BLaER1 treated with 17β-estradiol and CSF1 and Interleukin-3, amounts not matched to agents 10 nM and 100 nM (cell line): ENCODE measurements around the gene MLEC.

Experiments
- H3K27ac ChIP-seq, 11 experiments: shearing (Covaris generic); formaldehyde crosslinking; 2 replicates each; pipeline ENCODE4 v1.8.1; 2022
- H3K27me3 ChIP-seq, 11 experiments: shearing (Covaris generic); formaldehyde crosslinking; 2 replicates each; pipeline ENCODE4 v1.8.1; 2022
- H3K36me3 ChIP-seq, 11 experiments: shearing (Covaris generic); formaldehyde crosslinking; 2 replicates each; pipeline ENCODE4 v1.8.1; 2022
- H3K4me1 ChIP-seq, 10 experiments: shearing (Covaris generic); formaldehyde crosslinking; 2 replicates each; pipeline ENCODE4 v1.8.1; 2022
- H3K4me2 ChIP-seq, 11 experiments: shearing (Covaris generic); formaldehyde crosslinking; 2 replicates each; pipeline ENCODE4 v1.8.1; 2022
- H3K4me3 ChIP-seq, 10 experiments: shearing (Covaris generic); formaldehyde crosslinking; 2 replicates each; pipeline ENCODE4 v1.8.1; 2022
- H3K9ac ChIP-seq, 11 experiments: shearing (Covaris generic); formaldehyde crosslinking; 2 replicates each; pipeline ENCODE4 v1.8.1; 2022
- H3K9me3 ChIP-seq, 11 experiments: shearing (Covaris generic); formaldehyde crosslinking; replicated peaks in 1 of 11; 2 replicates each; pipeline ENCODE4 v1.8.1; 2022
- H4K20me1 ChIP-seq, 11 experiments: shearing (Covaris generic); formaldehyde crosslinking; 2 replicates each; pipeline ENCODE4 v1.8.1; 2022
- Cebpa-rat ChIP-seq, 11 experiments: shearing (Covaris generic); IDR thresholded peaks; 2 replicates each; pipeline ENCODE4 v1.8.1; 2022

Gene MLEC

DNA sequence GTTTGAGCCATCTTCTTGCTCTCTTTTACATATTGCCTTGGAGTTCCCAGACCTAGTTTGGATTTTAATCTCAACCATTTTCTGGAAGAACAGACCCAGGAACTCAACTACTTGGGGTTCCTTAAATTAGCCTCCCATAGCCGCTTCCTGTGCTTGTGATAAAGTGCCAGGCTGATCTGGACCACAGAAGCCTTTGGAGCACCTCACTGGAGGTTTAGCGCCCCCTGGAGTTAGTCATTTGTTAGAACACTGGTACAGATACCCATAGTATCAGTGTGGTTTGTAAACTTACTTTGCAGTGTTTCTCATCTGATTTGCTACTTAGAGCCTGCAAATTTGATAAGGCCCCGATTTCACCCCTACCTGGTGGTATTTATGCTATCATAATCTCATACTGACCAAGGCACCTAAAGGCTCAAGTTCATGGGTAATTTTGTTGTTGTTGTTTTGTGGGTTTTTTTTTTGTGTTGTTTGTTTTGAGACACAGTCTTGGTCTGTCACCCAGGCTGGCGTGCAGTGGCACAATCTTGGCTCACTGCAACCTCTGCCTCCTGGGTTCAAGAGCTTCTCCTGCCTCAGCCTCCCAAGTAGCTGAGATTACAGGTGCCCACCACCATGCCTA is 27.0 kb downstream of the MLEC start:
- H4K20me1 ChIP-seq = peaks cover 6 to 44% (median 20%) of the 10 kb centered on the region in 11 experiments; a peak in 17 of 22 replicates
- peaks cover 24 to 48% (median 40%) of the 10 kb centered on the region in 10 experiments for H3K4me1 ChIP-seq
- no peak overlapping the region; a peak in 2 of 22 replicates for H3K9ac ChIP-seq
- no peaks in the 10 kb centered on the region for H3K27me3 ChIP-seq
- H3K4me3 ChIP-seq = no peak overlapping the region
- TF ChIP-seq Cebpa-rat (IDR thresholded peaks at IDR 0.05) = no peak
- H3K27ac ChIP-seq = no peak overlapping the region
- no peaks in the 10 kb centered on the region for H3K9me3 ChIP-seq
- peaks cover 55 to 62% (median 57%) of the 10 kb centered on the region in 11 experiments for H3K36me3 ChIP-seq
- H3K4me2 ChIP-seq = peak overlapping the region; percentile 11 to 98 (median 44); a peak in 16 of 22 replicates

DNA sequence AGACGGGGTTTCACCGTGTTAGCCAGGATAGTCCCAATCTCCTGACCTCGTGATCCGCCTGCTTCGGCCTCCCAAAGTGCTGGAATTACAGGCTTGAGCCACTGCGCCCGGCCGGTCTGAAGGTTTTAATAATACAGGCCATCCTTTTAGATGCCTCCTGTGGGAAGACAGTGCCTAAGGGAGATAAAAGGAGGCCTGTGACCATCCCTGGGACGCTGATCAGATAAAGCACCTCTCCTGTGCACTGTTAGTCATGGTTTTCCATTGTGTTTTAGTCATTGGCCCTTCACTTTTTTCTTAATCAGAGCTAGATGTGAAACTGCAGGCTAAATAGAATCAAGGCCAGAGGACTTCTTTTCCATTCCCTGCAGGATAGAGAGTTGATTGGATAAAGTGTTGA is 31.1 kb downstream of the MLEC start:
- Histone ChIP-seq H3K4me3 (no peak overlapping the region), H3K4me2 (no peak overlapping the region), H3K9ac (no peak overlapping the region), H3K27ac (no peak overlapping the region), H3K9me3 (no peaks in the 10 kb centered on the region), H3K4me1 (peaks cover 21 to 50% (median 43%) of the 10 kb centered on the region in 10 experiments), H3K36me3 (peaks cover 95 to 100% (median 98%) of the 10 kb centered on the region in 11 experiments), H3K27me3 (no peaks in the 10 kb centered on the region), H4K20me1 (peaks cover 6 to 61% (median 44%) of the 10 kb centered on the region in 11 experiments; a peak in 18 of 22 replicates)
- TF ChIP-seq Cebpa-rat (IDR thresholded peaks at IDR 0.05) = no peak

DNA sequence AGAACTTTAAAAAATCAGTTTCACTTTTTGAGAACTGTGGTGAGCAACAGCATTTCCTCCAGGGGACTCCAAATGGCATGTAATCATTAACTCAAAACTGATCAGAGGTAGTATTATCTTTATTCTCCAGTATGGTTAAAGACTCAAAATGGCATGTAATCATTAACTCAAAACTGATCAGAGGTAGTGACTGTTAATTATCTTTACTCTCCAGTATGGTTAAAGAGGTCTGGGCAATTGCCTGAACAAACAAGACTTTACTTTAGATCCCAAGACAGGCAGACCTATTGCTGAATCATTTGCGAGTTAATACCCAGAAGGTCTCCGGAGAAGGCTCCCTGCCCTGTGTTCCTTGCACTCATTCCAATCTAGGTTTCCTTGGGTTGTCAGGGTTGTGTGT is 32.1 kb downstream of the MLEC start:
- Histone ChIP-seq H3K4me3 (no peak overlapping the region), H3K9me3 (no peaks in the 10 kb centered on the region), H3K4me1 (peaks cover 16 to 41% (median 36%) of the 10 kb centered on the region in 10 experiments), H3K27ac (no peak overlapping the region), H3K4me2 (peak overlapping the region in 3 of 11 experiments; percentile 10 to 48 (median 25); a peak in 5 of 22 replicates), H4K20me1 (peaks cover 5 to 66% (median 44%) of the 10 kb centered on the region in 11 experiments; a peak in 18 of 22 replicates), H3K36me3 (peaks cover 90 to 100% (median 100%) of the 10 kb centered on the region in 11 experiments), H3K27me3 (no peaks in the 10 kb centered on the region), H3K9ac (0 out of 22 replicates have a peak overlapping the region, but pooled peaks of 1 of the 11 experiments have one; percentile 11)
- TF ChIP-seq Cebpa-rat (IDR thresholded peaks at IDR 0.05) = no peak

DNA sequence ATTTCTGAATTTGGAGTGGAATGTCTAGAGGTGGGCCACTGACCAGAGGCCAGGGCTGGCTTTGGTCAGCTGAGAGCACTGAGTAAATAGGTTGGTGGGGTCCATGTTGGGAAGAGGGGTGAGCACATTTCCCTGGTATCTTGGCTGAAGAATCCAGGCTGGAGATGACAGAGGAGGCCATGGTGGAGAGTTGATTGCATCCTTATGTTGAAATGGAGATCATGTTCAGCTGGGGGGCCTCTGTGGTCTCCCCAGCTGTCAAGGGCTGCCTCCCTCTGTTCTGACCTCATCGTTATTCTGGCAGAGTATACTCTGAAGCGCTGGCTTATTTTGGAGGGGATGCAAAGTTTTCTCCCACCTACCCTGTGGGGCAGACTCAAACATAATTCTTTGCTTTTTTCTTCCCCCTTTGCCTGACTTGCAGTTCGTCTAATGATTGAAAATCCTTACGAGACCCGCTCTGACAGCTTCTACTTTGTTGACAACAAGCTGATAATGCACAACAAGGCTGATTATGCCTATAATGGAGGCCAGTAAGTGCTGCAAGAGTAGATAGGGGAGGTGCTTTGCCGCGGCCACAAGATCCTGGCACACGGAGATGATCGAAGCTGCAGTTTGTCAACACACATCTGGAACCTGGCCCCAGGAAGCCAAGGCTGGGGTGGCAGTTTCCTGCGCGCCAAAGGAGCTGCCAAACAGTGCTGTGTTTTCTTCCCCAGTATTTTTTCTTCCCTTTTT is 32.7 kb downstream of the MLEC start:
- Histone ChIP-seq H3K27ac (0 out of 22 replicates have a peak overlapping the region, but pooled peaks of 1 of the 11 experiments have one; percentile 20), H3K4me3 (no peak overlapping the region), H3K4me2 (peak overlapping the region in 9 of 11 experiments; percentile 1 to 48 (median 17); a peak in 11 of 22 replicates), H3K27me3 (no peaks in the 10 kb centered on the region), H3K36me3 (peaks cover 84 to 100% (median 99%) of the 10 kb centered on the region in 11 experiments), H3K9ac (peak overlapping the region in 2 of 11 experiments; percentile 11 to 13; a peak in 2 of 22 replicates), H4K20me1 (peaks cover 0 to 66% (median 38%) of the 10 kb centered on the region in 11 experiments; a peak in 17 of 22 replicates), H3K4me1 (peaks cover 16 to 44% (median 37%) of the 10 kb centered on the region in 10 experiments), H3K9me3 (no peaks in the 10 kb centered on the region)
- no peak for TF ChIP-seq Cebpa-rat (IDR thresholded peaks at IDR 0.05)

DNA sequence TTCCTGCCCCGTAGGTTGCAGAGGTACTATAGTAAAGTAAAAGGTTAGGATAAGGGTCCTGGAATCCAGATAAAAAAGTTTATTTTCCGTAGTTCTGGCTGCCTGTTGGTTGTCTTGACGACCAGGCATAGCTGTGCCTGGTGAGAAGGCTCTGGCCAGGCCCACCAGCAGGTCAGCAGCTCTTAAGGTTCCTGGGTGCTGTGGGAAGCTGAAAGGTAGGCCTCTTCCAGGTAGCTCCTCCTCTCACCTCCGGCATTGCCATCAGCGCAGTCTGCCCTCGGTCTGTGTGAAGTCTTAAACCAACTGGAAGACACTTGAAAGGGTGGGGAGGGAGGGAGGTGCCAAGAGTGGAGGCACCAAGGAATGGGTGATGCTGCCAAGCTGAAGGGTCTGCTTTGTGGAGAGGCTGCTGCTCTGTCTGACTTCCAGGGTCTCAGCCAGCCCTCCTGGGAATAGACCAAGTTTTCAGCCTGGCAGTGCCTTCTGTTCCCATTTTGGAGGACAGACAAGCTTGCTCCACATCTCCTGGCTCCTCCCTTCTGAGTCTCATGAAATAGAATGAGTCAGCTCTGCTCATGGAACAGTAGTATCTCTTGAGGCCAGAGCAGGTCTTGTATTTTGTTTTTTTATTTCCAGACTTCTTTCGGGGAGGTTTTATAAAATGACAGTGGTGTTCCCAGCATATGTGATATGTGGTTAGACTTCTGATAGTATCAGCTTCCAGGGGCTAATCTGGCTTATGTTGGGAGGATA is 33.5 kb downstream of the MLEC start:
- Histone ChIP-seq H3K4me1 (peaks cover 23 to 52% (median 45%) of the 10 kb centered on the region in 10 experiments), H3K27me3 (no peaks in the 10 kb centered on the region), H3K4me2 (peak overlapping the region in 9 of 11 experiments; percentile 1 to 48 (median 17); a peak in 10 of 22 replicates), H3K9ac (peak overlapping the region in 3 of 11 experiments; percentile 25 to 32 (median 31); a peak in 4 of 22 replicates), H3K4me3 (no peak overlapping the region), H3K9me3 (no peaks in the 10 kb centered on the region), H3K36me3 (peaks cover 77 to 95% (median 91%) of the 10 kb centered on the region in 11 experiments), H4K20me1 (peaks cover 0 to 63% (median 34%) of the 10 kb centered on the region in 11 experiments; a peak in 17 of 22 replicates), H3K27ac (peak overlapping the region in 1 of 11 experiments; percentile 20; a peak in 1 of 22 replicates)
- no peak for TF ChIP-seq Cebpa-rat (IDR thresholded peaks at IDR 0.05)

DNA sequence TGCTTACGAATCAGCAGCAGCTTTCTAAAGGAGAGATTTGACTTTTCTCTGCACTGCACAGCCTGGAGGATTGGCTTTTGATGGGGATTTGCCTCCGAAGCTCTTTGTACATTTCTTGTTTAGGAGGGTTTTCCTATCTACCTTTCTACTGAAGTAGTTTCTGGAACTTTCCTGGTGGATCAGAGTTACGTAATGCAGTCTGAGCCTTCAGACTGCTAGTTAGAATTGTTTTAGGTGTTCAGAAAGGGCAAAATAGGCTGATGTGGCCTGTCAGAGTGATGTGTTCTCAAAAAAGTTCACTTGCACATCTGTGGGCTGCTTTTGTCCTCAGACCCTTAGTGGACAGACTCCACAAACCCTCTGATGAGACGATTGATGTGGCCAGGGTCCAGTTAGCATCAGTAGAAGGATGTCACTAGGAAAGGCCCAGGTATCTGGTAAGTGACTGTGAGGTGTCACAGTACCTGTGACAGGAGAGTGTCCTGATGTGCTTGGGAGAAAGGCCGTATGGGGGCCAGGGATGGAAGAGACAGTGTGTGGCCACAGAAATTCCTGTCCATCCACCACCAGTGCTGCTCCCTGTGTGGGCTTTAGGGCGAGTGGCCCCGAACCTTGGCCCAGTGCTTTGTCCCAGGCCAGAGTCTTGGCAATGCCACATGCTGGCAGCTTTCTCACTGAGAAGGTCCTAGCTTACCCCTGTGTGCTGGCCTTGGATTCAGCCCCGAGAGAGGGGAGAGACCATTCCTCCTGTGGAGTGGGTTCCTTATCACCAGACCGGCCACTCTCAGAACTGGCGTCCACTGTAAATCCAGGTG is 34.2 kb downstream of the MLEC start:
- H3K36me3 ChIP-seq = peaks cover 70 to 88% (median 84%) of the 10 kb centered on the region in 11 experiments
- H3K9me3 ChIP-seq = no peaks in the 10 kb centered on the region
- no peak overlapping the region for H3K4me3 ChIP-seq
- peak overlapping the region in 1 of 11 experiments; percentile 1; a peak in 1 of 22 replicates for H3K27ac ChIP-seq
- 0 out of 22 replicates have a peak, but pooled peaks of 1 of the 11 experiments have one; percentile 16 for TF ChIP-seq Cebpa-rat (IDR thresholded peaks at IDR 0.05)
- H3K9ac ChIP-seq = peak overlapping the region in 4 of 11 experiments; percentile 2 to 32 (median 28); a peak in 4 of 22 replicates
- H3K4me2 ChIP-seq = peak overlapping the region in 9 of 11 experiments; percentile 3 to 27 (median 19); a peak in 8 of 22 replicates
- no peaks in the 10 kb centered on the region for H3K27me3 ChIP-seq
- peaks cover 26 to 56% (median 50%) of the 10 kb centered on the region in 10 experiments for H3K4me1 ChIP-seq
- peaks cover 0 to 57% (median 34%) of the 10 kb centered on the region in 11 experiments; a peak in 17 of 22 replicates for H4K20me1 ChIP-seq

DNA sequence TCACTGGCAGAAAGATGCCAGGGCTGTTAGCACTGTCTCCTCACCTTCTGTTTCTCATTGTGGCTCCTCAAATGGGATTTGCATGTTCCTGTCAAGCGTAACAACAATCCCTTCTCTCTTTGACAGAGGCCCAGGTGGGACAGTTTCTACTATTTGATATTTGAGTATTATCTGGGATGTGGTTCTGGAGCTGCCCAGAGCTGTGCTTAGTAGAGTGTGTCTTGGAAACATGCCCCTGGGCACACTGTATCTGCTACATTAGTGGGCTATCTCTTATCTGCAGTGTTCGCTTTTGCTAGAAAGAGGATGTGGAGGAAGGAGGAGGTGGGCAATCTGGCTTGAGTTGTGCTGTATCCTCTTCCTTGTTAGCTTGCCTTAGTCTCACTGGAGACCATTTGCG is 34.9 kb downstream of the MLEC start:
- peak overlapping the region in 8 of 11 experiments; percentile 3 to 27 (median 20); a peak in 7 of 22 replicates for H3K4me2 ChIP-seq
- H3K27ac ChIP-seq = 0 out of 22 replicates have a peak overlapping the region, but pooled peaks of 1 of the 11 experiments have one; percentile 1
- H3K9ac ChIP-seq = peak overlapping the region in 4 of 11 experiments; percentile 2 to 32 (median 9); a peak in 2 of 22 replicates
- H4K20me1 ChIP-seq = peaks cover 0 to 52% (median 33%) of the 10 kb centered on the region in 11 experiments; a peak in 17 of 22 replicates
- no peak overlapping the region for H3K4me3 ChIP-seq
- peaks cover 32 to 63% (median 55%) of the 10 kb centered on the region in 10 experiments for H3K4me1 ChIP-seq
- H3K9me3 ChIP-seq = no peaks in the 10 kb centered on the region
- H3K36me3 ChIP-seq = peaks cover 63 to 81% (median 78%) of the 10 kb centered on the region in 11 experiments
- H3K27me3 ChIP-seq = no peaks in the 10 kb centered on the region
- no peak for TF ChIP-seq Cebpa-rat (IDR thresholded peaks at IDR 0.05)
